Globus pallidus (tissue), 1 donor: ENCODE results near the gene SKP2.

Experiments used
- DNase-seq: peaks from one replicate; pipeline ENCODE4 v3.0.0-alpha.2; 2015; ENCODE audit warnings: low spot score

Gene SKP2

DNA sequence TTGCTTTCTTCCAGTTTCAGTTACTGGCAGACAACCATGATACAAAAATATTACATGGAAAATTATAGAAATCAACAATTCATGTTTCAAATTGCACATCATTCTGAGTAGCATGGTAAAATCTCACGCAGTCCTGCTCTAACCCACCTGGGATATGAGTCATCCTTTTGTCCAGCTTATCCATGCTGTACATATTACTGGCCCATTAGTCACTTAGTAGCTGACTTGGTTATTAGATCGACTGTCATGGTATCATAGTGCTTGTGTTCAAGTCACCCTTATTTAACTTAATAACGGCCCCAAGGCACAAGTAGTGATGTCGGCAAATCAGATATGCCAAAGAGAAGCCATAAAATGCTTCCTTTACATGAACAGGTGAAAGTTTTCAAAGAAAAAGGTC is 48.6 kb downstream of the SKP2 start:
- DNase-seq = no peak

DNA sequence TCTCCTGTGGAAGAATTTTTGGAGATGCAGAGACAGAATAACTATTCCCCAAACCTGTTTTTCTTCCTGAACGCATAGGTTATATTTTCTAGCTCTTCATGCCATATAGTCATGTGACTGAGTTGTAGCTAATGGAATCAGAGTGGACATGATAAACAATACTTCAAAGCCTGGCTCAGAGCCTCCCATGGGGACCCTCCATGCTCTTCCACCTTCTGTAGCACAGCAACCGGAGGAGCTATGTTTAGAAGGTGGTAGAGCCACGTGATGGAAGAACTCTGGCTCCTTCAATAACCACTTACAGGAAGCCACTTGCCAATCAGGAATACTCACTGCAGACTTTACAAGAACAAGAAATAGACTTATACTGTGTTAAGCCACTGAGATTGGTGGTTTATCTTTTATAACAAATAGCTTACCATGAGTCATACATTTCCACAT is 50.6 kb downstream of the SKP2 start:
- DNase-seq = no peak

DNA sequence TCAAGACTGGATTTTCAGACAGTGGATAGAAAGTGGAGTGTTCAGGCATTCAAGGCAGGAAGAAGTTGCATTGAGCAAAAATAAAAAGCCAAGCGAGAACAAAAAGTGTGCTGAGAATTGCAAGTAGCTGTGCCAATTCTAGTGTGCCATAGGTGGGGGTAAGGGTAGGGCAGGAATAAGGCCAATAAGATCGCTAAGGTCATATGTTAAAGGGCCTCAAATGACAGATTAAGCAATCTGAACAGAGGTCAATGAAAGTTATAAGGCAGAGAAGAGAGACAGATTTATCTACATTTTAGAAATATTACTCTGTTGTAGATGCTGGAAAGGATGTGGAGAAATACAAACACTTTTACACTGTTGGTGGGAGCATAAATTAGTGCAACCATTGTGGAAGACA is 53.4 kb downstream of the SKP2 start:
- no peak for DNase-seq

DNA sequence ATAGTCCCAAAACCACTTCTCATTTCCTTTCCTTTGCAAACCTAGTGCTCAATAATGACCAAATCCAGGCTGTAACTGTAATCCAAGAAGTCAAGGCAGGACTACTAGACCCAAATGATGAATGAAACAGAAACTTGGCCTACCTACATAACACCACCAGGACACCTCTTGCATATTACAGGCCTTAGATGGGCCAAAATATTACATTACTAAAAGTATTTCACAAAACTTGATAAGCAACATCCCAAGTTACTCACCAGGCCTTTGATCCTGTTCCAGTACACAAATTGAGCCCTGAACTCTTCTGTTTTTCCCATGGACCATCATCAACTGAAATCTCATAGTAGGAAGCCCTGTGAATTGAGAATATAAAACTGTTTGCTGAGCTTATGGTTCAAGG is 55.0 kb downstream of the SKP2 start:
- DNase-seq = no peak

DNA sequence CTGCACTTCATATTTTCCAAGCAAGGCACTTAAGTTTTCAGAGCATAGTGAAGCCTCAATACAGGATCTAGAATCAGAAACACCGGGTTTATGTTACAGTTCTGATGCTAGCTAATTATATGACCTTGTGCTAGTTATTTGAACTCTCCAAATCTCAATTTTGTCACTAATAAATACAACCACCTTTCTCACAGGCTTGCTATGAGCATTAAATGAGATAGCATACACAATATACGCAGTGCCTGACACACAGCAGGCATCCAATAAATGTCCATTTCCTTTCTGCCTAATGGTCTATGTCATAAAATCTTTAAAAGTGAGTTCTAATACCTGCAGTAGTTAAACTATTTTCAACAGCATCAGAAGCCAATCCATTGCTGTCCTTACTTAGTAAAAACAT is 56.9 kb downstream of the SKP2 start:
- no peak for DNase-seq

DNA sequence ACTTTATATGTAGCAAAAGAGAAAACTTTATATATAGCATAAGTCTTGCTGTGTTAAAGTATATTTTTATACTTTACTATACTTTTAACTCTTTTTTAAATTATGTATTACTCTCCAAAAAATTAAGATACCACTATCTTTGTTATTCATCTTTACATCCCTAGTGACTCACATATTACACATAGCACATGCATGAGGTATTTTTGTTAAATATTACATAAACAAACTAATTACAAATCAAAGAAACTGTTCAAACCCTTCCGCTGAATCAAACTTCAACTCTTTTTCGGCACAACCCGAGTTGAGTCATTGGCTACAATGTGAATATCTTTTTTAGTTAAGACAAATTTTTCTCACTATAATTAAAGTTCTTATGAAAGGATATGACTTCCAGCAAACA is 57.8 kb downstream of the SKP2 start:
- no peak for DNase-seq

DNA sequence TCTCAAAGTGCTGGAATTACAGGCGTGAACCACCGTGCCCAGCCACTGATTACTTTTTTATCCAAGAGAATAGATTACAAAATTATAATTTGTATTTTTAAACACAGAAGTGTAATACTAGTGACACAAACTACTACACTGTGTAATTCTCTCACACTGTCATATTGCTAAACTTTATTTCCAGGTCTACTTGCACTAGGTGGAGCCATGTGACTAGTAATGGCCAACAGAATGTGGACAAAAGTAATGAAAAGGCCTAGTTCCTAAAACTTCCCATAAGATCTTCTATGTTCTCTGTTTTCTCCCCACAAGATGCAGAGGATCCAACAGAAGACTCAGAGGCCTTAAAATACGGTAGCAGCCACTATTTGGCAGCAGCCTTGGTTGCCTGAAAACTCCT is 62.5 kb downstream of the SKP2 start:
- no peak for DNase-seq

DNA sequence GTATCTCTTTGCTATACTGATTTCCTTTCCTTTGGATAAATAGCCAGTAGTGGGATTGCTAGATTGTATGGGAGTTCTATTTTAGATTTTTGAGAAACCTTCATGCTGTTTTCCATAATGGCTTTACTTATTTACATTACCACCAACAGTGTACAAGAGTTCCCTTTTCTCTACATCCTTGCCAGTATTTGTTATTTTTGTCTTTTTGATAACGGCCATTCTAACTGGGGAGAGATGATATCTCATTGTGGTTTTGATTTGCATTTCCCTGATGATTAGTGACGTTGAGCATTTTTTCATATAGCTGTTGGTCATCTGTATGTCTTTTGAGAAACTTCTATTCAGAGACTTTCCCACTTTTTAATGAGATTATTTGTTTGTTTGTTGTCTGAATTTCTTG is 64.0 kb downstream of the SKP2 start:
- DNase-seq = no peak

DNA sequence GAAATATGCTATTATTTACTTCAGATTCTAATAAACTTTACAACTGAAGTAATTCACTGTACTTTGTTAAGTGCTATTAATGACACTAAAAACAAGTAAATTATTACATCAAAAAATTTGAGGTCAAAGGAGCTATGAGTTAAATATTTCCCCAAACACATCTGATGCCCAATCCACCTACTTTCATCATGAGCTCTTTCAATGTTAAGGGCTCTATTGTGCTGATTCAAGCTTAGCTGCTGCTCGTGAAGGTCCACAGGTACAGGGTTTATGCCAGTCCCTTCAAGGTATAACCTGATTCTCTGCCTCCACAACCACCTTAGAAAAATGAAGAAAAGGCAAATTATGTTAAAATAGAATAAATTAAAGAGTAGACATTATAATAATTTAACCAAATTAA is 65.7 kb downstream of the SKP2 start:
- no peak for DNase-seq

DNA sequence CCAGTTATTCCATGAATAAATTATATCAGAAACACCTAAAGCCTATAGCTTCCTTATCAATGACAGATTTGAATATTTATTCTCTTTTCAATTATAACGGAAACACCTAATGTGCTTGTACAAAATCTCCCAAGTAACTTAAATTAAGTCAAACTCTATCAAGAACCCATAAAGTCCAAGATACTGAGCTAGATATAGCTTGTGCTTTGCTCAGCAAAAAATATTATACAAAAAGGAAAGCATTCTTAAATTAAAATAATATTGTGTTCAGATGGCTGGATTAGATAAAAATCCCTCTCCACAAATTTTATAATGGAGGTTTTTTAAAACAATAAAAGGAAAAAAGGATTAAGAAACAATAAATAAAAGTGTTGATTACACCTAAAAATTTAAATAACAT is 66.1 kb downstream of the SKP2 start:
- DNase-seq = no peak

DNA sequence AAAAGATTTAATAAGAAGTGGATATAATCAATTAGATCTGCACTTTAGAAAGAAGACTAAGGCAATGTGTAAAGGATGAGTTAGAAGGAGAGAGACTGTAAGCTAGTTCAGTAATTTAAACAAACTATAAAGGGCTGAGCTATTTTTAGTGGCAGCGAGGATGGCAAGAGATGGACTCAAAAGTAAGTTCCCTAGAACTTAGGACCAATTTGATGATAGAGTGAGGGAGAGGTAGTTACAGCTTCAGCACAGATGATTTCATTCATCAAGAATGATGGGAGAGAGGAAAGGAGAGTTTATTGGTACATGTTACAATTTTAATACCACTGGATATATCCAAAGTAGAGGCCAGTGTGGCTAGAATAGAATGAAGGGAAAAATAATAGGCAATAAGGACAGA is 70.7 kb downstream of the SKP2 start:
- no peak for DNase-seq

DNA sequence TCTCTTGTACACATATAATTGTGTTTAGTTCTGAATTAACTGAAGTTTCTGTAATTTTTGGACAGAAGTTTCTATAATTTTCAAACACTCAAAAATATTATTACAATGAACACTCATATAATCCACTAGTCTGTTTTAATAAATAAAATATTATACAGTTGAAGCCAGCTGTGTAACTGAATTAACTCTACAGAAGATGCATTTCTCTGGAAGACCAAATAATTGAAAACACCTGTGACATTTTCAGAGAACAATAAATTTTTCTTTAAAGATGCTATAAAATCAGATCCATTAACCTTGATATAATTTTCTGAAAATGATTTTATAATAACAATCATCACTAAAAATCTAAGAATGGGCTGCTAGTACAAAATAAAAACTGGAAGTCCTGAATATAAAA is 75.1 kb downstream of the SKP2 start:
- no peak for DNase-seq

DNA sequence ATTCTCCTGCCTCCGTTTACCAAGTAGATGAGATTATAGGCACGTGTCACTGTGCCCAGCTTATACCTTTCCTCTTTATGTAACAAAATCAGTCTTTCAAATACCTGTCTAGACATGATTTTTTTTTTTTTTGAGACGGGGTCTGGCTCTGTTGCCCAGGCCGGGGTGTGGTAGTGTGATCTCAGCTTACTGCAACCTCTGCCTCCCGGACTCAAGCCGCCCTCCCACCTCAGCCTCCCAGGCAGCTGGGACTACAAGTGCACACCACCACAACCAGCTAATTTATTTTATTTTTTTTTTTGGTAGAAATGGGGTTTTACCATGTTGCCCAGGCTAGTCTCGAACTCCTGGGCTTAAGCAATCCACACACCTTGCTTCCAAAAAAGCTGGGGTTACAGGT is 76.6 kb downstream of the SKP2 start:
- no peak for DNase-seq

DNA sequence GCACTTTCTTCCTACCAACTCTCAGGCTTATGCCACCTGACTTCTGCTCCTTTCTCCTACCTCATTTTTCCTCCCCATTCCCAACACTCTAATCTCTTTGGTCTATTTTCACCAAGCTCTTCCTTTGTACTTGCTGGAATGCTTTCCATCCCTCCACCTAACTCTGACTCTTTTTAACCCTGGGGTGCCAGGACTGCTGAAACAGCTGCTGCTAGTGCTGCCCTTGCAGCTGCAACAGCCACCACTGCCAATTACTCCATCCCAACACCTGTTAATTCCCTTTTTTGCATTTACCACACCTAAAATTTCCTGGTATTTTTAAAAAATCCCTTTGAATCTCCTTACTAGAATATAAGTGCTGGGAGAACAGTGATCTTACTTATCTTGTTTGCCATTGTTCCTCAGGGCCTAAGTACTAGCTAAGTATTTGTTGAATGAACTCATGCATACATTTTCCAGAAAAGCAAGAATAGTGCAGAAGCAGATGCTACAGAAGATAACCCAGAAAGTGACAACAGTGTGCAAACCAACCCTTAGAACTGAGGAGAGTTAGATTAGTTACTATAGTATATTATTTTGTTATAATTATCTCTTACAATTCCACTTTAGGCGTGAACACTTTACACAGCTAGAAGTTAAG is 78.4 kb downstream of the SKP2 start:
- no peak for DNase-seq

DNA sequence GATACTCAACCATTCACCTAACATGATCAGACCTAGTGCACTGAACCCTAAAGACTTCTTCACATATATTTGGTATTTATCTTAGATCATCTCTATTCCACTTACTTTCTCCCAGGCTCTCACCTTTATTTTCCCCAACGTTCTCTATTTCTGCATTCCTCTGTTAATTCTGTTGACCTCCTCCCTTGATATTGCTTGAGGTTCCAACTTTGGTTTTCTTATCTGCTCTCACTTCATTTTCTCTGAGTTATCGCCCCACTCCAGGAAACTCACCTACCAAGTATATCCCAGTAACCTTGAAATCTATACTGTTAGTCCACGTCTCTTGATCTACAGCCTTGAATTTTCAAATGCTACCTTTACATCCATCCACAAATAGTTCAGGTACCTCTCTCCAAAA is 80.6 kb downstream of the SKP2 start:
- DNase-seq = no peak
